Measurements from ENCODE around the gene FHIT. TPM values are rescaled to one million over a fixed set of nuclear protein-coding genes. Genes with fewer than 3 reads are reported as not detected.

The FHIT gene
- total RNA-seq, 1 donor from 2014 or later = 5.7 TPM

DNA sequence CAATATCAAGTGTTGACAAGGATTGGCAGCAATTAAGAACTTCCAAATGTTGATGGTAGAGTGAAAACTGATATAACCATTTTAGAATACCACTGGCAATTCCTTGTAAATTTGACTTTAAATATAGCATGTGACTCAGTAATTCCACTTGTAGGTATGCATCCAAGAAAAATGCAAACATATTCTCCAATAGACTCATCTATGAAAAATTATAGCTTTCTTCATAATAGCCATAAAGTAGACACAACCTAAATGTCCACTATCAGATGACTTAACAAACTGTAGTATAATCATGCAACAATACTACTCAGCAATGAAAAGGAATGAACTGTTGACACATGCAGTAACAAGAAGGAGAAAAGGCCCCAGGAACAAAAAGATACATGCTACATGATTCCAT lies 988.1 kb downstream of the FHIT start:
- Histone ChIP-seq H2AFZ (replicated peaks) (no peak overlapping the region), H3K36me3 (no peaks in the 10 kb centered on the region), H3F3A (ENCODE audit: low read depth) (no peaks in the 10 kb centered on the region), H3K79me2 (ENCODE audit: low read depth) (no peaks in the 10 kb centered on the region), H3K9ac (no peak overlapping the region), H3K4me1 (no peaks in the 10 kb centered on the region), H3K4me2 (no peak overlapping the region), H3K27me3 (no peaks in the 10 kb centered on the region), H4K20me1 (ENCODE audit: low read depth) (no peaks in the 10 kb centered on the region), H3K27ac (no peak overlapping the region), H3K9me3 (ENCODE audit: low read depth) (no peaks in the 10 kb centered on the region), H3K4me3 (no peak overlapping the region)
- no peak for TF ChIP-seq EZH2 (IDR thresholded peaks at IDR 0.05)
- TF ChIP-seq, protein P1, sequence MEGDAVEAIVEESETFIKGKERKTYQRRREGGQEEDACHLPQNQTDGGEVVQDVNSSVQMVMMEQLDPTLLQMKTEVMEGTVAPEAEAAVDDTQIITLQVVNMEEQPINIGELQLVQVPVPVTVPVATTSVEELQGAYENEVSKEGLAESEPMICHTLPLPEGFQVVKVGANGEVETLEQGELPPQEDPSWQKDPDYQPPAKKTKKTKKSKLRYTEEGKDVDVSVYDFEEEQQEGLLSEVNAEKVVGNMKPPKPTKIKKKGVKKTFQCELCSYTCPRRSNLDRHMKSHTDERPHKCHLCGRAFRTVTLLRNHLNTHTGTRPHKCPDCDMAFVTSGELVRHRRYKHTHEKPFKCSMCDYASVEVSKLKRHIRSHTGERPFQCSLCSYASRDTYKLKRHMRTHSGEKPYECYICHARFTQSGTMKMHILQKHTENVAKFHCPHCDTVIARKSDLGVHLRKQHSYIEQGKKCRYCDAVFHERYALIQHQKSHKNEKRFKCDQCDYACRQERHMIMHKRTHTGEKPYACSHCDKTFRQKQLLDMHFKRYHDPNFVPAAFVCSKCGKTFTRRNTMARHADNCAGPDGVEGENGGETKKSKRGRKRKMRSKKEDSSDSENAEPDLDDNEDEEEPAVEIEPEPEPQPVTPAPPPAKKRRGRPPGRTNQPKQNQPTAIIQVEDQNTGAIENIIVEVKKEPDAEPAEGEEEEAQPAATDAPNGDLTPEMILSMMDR (IDR thresholded peaks at IDR 0.05) = no peak
- no peak for TF ChIP-seq EZH2phosphoT487 (IDR thresholded peaks at IDR 0.05)
- H3K36me3 Mint-ChIP-seq = no peaks in the 10 kb centered on the region
- no peak overlapping the region for H3K4me3 Mint-ChIP-seq
- H3K27me3 Mint-ChIP-seq (ENCODE audit: insufficient read depth, low read depth) = no peaks in the 10 kb centered on the region
- H3K9me3 Mint-ChIP-seq = no peaks in the 10 kb centered on the region
- DNase-seq (ENCODE audit: low spot score) = no peak
- no peak overlapping the region for H3K27ac Mint-ChIP-seq
- H3K4me1 Mint-ChIP-seq = no peaks in the 10 kb centered on the region

DNA sequence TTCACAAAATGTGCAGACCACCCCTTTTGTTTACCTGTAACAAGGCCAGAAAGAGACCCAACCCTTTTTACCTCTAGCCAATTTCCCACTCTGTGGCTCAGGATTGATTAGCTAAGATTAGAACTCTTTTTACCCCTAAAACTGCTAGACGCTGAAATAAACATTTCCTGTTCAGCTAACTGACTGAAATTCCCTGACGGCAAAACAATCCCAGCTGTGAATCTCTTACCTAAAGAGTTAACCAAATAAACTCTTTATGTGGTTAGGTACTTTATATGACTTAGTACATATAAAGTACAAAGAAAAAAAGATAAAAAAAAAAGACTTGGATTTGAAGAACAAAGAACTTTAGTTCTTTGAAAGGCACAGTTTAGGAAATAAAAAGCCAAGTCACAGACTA lies 988.7 kb downstream of the FHIT start:
- no peaks in the 10 kb centered on the region for H3K9me3 Mint-ChIP-seq
- H3K27ac Mint-ChIP-seq = no peak overlapping the region
- DNase-seq (ENCODE audit: low spot score) = no peak
- no peak overlapping the region for H3K27ac ChIP-seq
- H3K9me3 ChIP-seq (ENCODE audit: low read depth) = no peaks in the 10 kb centered on the region
- no peak overlapping the region for H3K9ac ChIP-seq
- H3K36me3 ChIP-seq = no peaks in the 10 kb centered on the region
- no peak overlapping the region for H3K4me2 ChIP-seq
- no peaks in the 10 kb centered on the region for H4K20me1 ChIP-seq (ENCODE audit: low read depth)
- TF ChIP-seq EZH2phosphoT487 (IDR thresholded peaks at IDR 0.05) (no peak), EZH2 (IDR thresholded peaks at IDR 0.05) (no peak)
- TF ChIP-seq, protein P1 (IDR thresholded peaks at IDR 0.05) = no peak
- no peak overlapping the region for H2AFZ ChIP-seq (replicated peaks)
- H3K4me1 Mint-ChIP-seq = no peaks in the 10 kb centered on the region
- no peak overlapping the region for H3K4me3 ChIP-seq
- no peaks in the 10 kb centered on the region for H3K79me2 ChIP-seq (ENCODE audit: low read depth)
- no peaks in the 10 kb centered on the region for H3K27me3 Mint-ChIP-seq (ENCODE audit: insufficient read depth, low read depth)
- H3K36me3 Mint-ChIP-seq = no peaks in the 10 kb centered on the region
- no peaks in the 10 kb centered on the region for H3K27me3 ChIP-seq
- H3F3A ChIP-seq (ENCODE audit: low read depth) = no peaks in the 10 kb centered on the region
- H3K4me3 Mint-ChIP-seq = no peak overlapping the region
- H3K4me1 ChIP-seq = no peaks in the 10 kb centered on the region

DNA sequence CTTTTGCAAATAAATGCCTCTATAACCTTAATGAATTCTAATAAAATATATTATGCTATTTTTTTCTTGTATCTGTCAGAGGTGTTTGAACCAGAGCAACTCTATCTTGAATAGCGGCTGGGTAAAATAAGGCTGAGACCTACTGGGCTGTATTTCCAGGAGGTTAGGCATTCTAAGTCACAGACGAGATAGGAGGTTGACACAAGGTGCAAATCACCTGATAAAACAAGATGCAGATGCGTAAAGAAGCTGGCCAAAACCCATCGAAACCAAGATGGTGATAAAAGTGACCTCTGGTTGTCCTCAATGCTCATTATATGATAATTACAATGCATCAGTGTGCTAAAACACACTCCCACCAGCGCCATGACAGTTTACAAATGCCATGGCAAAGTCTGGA lies 990.7 kb downstream of the FHIT start:
- no peaks in the 10 kb centered on the region for H3K27me3 Mint-ChIP-seq (ENCODE audit: insufficient read depth, low read depth)
- no peak for DNase-seq (ENCODE audit: low spot score)
- Histone ChIP-seq H3K36me3 (no peaks in the 10 kb centered on the region), H4K20me1 (ENCODE audit: low read depth) (no peaks in the 10 kb centered on the region), H3K4me2 (no peak overlapping the region), H3K4me1 (no peaks in the 10 kb centered on the region), H3K27me3 (no peaks in the 10 kb centered on the region), H3K9ac (no peak overlapping the region), H3K4me3 (no peak overlapping the region), H3K27ac (no peak overlapping the region), H3K9me3 (ENCODE audit: low read depth) (no peaks in the 10 kb centered on the region), H3K79me2 (ENCODE audit: low read depth) (no peaks in the 10 kb centered on the region), H2AFZ (replicated peaks) (no peak overlapping the region), H3F3A (ENCODE audit: low read depth) (no peaks in the 10 kb centered on the region)
- no peaks in the 10 kb centered on the region for H3K4me1 Mint-ChIP-seq
- H3K27ac Mint-ChIP-seq = no peak overlapping the region
- no peaks in the 10 kb centered on the region for H3K9me3 Mint-ChIP-seq
- TF ChIP-seq EZH2 (IDR thresholded peaks at IDR 0.05) = no peak
- TF ChIP-seq, protein P1 (IDR thresholded peaks at IDR 0.05) = no peak
- TF ChIP-seq EZH2phosphoT487 (IDR thresholded peaks at IDR 0.05) = no peak
- no peaks in the 10 kb centered on the region for H3K36me3 Mint-ChIP-seq
- H3K4me3 Mint-ChIP-seq = no peak overlapping the region

Data from neural progenitor cell (in vitro differentiated cells).